GM18508 (cell line): ENCODE data around the gene ERCC2.

Experiments used
- ATAC-seq: cut with Tn5 transposase; IDR thresholded peaks from one replicate; pipeline ENCODE4 v1.9.1; 2021; ENCODE audit warnings: moderate number of reproducible peaks; ENCODE audit not compliant: insufficient read depth, unreplicated experiment

The ERCC2 gene

DNA sequence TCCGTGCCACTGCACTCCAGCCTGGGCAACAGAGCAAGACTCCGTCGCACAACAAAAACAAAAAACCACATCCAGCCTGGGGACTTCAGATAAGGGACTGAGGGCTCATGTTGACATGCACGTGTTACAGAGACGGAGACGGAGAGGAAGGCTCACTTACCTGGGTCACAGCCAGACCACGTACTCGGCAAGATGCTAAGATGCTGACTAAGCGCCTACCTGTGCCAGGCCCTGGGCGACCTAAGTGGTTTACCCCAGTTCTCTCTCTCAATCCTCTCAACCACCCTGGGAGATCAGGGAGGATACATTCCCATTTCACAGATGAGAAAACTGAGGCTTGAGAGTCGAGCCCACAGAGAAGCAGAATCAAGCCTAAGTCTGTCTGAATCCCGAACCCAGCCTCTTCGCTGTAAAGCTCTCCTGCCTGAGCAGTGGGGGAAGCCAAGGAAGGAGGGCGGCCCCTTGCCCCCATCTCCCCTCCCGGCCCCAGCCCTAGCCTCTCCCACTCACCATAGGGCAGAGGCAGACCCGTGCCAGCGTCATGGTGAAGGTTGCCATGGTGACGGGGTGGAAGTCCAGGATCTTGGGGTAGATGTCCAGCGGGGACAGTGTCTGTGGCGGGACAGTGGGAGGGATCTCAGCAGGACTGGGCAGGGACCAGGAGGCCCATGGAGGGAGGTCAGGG lies 13.5 kb downstream of the ERCC2 start:
- no peak for ATAC-seq

DNA sequence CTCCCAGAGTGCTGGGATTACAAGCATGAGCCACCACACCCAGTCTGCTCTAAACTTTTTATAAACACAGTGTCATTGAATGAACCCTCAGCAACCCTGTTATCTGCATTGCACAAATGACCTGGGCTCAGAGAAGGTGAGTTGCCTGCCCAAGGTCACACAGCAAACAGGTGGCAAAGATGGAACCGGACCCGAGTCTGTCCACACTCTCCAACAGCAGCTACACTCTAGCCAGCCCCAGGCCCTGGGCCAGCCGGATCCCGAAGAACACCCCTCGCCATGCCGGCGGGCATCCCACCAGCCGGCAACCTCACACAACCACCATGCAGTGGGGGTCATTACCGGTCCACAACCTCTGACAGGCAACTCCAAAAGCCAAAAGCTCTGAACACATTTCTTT lies 14.5 kb downstream of the ERCC2 start:
- ATAC-seq: no peak

DNA sequence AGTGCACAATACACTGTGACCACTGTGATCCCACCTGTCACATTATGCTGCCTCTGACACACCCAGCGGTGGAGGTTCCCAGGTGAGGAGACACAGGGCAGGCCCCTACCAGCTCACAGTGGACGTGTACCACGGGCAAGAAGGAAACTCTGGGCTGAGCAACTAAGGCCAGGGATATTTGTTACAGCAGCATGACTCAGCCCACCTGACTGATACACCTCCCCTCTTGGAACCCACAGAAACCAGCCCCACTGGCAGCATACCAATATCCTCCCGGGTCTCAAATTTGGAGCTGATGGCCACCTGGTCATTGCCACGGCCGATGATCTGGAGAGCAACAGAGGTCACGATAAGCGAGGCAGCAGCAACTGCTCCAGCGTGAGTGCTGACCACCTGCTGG lies 15.0 kb downstream of the ERCC2 start:
- no peak for ATAC-seq

DNA sequence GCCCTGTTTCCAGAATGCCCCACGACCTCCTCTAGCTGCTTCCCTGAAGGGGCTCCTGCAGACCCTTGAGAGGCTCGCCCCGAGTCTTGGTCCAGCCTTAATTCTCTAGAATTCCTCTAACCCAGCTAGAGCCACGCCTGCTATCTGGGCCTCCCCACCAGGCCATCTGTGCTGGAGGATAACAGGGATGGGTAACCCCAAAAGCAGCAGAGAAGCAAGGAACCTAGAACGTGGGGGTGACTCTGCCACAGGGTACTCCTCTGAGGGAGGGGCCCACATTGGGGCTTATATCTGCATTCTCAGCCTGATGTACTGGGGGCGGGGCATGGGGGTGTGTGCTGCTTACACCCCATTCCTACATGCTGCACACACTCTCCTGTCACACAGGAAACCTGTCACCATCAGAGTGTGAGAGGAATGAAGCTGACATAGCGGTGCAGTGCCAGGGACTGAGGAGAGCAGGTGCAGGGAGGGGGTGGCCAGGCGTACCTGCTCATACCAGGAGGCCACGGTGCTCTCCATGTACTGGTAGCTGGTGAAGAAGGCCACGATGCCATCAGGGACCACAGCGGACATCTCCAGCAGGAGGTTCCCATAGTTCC lies 16.0 kb downstream of the ERCC2 start:
- no peak for ATAC-seq

DNA sequence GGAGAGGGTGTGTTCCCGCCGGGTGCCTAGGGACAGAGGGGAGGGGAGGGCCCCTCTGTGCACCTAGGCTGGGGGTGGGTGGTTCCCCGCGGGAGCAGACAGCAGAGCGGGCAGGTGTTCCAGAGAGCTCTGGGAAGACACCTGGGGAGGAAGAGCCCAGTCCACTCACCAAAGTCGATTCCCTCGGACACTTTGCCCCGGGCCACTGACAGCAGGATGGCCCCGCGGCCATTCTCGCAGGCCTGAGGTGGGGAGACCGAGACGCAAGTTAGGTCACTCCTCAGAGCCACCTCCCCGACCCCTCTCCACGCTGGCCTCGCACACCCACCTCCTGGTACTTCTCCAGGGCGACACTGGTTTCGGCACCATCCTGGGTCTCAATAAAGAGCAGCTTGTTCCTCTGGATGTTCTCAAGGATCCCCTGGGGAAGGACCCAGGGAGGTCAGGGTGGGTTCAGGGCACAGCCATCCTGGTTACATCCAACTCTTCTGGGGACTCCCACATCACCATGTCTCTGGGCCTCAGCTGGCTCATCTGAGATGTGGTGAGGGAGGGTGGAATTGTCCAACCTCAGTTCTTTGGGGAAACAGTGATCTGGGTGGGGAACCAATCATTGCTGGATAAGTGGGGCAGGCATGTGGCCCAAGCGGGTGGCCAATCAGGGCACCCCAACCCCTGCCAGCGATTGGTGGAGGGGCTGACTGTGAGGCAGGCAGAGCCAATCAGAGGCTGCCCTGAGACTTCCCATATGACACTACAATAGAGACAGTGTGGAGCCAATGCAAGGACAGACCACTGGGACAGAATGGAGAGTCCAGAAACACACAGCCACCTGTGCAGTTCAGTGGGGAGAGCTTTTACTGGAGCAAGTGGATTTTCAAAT lies 17.2 kb downstream of the ERCC2 start:
- no peak for ATAC-seq

DNA sequence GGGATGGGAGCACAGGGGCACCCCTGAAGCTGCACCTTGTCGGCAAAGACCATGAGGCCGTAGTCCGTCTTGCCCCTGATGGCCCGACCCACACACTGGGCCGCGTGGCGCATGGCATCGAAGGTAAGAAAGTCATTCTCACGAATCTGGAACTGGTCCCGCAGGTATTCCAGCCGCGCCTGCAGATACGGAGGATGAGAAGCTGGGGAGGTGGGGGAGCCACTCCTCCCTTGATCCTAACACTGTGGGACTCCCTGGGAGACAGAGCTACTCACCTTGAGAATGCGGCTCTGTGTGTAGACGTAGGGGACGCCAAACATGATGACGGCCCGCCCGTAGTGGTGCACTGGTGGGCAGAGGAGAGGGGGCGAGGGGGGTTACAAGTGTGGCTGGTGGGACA lies 17.9 kb downstream of the ERCC2 start:
- no peak for ATAC-seq

DNA sequence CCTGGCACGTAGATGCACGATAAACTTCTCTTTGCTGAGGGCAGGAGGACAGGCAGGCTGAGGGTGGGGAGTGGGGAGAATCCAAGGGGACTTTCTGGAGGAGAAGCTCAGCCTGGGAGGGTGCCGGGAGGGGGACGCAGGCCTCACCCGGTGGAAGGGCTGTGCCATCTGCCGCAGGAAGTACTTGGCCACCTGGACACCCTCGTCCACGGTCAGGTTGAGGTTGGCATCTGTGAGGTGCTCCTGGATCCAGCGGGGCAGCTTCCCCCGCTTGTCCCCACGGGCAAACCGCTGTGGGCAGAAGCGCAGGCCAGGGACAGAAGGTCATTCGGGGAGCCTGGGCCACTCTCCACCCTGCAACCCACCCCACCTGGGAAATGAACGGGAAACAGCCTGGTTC lies 18.3 kb downstream of the ERCC2 start:
- no peak for ATAC-seq

DNA sequence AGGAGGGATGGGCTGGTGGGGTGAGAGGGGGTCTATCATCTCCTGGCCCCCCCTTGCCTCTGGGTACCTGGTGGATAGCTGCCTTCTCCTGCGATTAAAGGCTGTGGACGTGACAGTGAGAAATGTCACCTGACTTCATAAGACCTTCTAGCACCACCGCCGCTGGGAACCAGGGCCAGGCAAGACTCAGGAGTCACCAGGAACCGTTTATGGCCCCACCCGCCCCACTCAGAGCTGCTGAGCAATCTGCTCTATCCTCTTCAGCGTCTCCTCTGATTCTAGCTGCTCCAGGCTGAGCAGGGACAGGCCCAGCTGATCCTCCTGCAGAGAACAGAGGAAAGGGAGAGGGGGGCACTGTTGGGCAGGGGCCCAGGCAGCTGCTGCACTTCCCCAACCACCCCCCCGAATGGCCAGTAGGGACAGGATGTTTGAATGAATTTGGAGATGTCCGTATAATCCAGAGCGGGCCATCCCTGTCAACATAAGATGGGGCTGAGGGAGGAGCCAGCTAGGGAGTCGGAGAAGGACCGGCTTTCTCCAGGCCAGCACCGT lies 18.9 kb downstream of the ERCC2 start:
- no peak for ATAC-seq

DNA sequence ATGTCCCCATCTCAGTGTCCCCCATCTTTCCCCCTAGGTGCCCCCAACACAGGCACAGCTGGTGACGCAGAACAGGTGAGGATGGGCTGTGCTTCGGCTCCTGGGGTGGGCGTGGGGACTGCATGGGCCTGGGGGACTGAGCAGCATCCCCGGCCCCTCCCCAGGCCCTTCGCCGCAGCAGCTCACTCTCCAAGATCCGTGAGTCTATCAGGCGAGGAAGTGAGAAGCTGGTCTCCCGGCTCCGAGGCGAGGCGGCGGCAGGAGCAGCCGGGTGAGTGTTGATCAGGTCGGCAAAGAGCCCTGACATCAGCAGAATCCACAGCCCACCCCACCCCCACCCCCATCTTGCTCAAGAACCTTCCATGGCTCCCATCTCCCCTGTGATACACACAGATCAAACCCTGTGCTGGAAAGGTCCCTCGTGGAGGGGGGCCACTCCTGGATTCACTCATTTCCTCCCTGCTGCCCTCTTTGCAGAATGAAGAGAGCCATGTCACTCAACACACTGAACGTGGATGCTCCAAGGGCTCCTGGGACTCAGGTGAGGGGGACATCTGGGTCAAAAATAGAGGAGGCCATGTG lies 19.8 kb downstream of the ERCC2 start:
- ATAC-seq: no peak

DNA sequence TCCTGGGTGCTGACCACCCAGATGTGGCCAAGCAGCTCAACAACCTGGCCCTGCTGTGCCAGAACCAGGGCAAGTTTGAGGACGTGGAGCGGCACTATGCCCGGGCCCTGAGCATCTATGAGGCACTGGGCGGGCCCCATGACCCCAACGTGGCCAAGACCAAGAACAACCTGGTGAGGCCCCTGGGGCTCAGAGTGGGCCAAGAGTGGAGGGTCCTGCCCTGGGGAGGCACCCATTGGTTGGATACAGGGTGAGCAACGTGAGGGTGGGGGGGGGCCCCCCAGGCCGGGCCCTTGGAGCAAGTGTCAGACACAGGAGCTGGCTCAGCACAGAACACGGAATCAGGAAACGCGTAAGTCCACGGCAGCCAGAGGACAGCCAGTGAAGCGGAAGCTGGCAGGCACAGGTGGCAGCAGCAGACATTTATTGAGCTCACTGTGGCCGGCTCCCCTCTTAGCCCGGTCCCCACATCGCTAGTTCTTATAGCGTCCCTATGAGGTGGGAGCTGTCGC lies 20.9 kb downstream of the ERCC2 start:
- no peak for ATAC-seq

DNA sequence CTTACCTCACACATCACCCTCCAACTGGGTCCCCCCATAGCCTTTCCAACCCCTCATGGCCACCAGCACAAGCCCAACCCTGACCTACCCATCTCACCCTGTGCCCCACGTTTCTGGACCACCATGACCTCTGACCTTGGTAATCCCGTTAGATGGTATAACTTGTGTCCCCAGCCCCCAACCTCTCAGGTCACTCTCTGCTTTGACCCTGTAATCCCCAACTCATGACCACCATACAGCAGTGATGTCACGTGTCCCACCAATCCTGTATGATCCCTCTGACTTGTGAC lies 21.3 kb downstream of the ERCC2 start:
- no peak for ATAC-seq

DNA sequence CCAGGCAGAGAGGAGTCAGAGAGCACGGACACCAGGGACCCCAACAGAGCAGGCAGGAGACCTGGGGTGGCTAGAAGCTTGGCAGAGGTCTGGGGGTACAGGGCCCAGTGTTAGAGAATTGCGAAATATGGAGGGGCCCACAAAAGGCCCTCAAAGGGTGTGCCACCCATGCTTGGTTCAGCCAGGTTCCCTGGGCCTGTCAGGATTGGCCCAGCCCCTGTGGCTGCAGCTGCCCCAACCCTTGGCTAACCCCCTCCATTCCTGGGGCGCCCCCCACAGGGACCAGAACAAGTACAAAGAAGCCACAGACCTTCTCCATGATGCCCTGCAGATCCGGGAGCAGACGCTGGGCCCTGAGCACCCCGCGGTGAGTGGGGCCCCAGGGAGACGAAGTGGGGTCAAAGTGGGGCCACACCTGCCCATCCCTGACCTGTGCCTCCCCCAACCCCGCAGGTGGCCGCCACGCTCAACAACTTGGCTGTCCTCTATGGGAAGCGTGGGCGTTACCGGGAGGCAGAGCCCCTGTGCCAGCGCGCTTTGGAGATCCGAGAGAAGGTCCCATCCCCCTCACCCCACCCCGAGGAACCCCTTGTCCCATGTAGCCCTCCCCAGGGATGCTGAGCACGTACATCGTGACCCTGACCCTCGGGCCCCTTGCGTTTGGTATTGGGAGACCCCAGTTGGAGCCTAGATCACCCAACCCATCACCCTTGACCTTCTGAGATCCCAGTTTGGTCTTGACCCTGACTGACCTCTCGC lies 21.8 kb downstream of the ERCC2 start:
- ATAC-seq: no peak

DNA sequence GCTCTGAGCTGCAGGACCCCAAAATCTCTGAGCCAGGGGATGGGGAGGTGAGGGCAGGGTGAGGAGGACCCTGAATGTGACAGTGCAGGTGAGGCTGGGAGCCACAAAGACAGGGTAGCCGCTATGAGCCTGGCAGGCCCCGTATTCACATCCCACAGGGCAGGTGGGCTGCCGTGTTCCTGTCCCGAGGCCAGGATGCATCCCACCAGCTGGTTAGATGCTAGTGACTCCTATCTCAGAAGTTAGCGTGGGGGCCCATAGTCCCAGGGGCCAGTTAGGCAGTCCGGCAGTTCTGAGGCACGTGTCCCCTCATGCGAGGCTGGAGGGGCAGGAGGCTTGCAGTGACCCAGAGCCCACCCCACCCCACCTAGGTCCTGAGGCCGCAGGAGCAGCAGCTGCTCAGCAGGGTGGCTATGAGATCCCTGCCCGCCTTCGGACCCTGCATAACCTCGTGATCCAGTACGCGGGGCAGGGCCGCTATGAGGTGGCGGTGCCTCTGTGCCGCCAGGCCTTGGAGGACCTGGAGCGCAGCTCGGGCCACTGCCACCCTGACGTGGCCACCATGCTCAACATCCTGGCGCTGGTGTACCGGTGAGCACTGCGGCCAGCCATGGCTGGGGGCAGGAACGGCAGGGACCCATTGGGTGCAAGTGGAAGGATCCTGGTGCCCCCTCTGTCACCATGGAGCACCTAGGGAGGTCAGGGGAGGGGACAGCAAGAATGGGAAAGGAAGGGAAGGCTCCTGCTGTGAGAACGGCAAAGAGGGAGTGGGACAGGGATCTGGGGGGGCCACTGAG lies 22.6 kb downstream of the ERCC2 start:
- ATAC-seq: no peak

DNA sequence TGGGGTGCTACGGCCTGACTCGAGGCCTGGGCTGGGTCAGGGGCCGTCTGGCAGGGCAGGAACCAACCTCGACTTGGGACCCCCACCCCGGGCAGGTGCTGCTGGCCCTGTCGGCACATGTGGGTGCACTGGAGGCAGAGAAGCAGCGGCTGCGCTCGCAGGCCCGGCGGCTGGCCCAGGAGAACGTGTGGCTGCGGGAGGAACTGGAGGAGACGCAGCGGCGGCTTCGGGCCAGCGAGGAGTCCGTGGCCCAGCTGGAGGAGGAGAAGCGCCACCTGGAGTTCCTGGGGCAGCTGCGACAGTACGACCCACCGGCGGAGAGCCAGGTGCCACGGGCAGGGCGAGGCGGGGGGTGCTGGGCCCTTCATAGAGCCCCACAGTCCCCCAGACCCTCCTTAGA lies 23.9 kb downstream of the ERCC2 start:
- ATAC-seq: no peak

DNA sequence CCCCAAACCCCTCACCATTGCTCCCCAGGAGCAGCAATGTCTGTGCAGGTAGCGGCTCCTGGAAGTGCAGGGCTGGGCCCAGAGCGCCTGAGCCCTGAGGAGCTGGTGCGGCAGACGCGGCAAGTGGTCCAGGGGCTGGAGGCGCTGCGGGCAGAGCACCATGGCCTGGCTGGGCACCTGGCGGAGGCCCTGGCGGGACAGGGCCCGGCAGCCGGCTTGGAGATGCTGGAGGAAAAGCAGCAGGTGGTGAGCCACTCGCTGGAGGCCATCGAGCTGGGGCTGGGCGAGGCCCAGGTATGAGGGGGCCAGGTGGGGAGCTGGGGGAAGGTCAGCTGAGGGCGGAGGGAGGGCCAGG lies 24.9 kb downstream of the ERCC2 start:
- ATAC-seq: no peak

DNA sequence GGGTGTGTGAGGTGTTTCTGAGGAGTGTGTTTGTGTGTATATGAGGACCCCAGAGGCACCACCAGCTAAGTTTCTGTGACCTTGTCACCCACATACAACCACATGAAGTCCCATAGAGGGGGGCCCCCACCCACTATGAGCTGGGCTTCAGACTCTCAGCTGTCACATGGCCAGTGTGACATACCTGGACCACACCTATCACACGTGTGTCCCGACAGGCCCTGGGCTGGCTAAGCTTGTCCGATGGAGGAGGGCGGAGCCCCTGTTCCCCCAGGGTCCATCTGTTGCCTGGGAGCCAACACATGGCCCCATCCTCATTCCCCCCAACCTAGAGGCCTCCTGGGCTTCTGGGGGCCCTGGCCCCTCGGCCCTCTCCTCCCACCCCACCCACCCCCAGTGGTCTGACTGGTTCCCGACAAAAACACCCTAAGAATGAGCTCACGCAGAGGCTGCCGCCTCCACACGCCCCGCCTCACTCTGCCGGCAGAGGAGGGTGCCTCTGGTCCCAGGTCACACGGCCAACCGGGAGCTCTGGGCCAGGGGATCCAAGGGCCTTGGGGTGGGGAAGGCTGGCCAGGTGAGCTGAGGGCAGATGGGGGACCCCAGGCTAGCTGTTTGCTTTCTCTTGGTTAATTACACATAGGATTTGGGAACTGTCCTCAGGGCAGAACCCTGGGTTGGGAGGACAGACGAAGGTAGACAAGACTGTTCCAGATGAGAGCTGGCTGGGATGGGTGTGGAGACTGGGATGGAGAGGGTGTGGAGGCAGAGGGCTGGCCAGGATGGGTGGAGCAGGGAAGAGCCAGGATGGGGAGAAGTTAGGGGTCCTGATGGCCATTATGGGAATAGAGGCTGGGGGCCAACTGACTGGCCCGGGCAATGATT lies 25.5 kb downstream of the ERCC2 start:
- no peak for ATAC-seq

DNA sequence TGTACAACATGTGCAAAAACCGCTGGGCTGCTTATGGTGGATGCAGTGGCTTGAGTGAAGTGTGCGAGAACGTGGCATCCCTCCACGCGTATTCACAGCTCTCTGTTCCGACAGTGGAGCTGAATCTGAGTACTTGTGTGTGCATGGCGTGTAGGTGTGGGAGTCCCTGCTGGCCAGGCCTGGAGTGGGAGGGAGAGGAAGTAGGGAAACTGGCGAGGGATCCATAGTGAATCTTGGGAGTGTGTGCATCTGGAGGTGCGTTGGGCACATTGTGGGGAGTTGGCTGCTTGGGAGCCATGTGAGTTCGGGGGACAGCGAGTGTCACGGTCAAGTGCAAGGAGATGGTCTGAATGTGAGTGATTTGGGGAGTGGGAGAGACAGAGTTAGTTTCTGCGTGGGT lies 27.5 kb downstream of the ERCC2 start:
- no peak for ATAC-seq

DNA sequence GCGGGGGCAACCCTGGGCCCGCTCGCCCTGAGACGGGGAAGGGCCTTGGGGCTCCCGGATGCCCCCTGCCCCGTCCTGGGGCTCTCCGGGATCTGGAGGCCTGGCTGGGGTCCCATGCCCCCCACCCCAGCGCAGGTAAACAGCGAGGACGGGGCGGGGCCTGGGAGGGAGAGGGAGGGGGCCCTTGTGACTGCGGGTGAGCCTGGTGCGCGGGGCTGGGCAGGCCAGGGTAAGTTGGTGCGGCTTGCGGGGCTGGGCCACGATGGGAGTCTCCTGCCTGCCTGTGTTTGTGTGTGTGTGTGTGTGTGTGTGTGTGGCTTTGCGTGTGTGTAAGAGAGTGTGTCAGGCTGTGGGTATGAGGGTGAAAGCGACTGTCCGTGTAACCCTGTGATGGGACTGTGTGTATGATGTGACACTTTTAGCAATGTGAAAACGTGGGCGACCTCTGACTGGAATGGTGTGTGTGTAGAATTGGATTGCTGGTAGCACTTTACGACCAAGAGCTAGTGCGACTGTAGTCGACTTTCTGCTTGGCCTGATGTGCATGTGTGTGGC lies 29.4 kb downstream of the ERCC2 start:
- ATAC-seq: no peak
